HG02973 (cell line): ENCODE measurements around the gene TXNDC8.

ENCODE experiments used
- ATAC-seq: cut with Tn5 transposase; IDR thresholded peaks from one replicate; pipeline ENCODE4 v1.9.1; 2021; ENCODE audit warnings: moderate library complexity; ENCODE audit not compliant: unreplicated experiment

Gene TXNDC8

DNA sequence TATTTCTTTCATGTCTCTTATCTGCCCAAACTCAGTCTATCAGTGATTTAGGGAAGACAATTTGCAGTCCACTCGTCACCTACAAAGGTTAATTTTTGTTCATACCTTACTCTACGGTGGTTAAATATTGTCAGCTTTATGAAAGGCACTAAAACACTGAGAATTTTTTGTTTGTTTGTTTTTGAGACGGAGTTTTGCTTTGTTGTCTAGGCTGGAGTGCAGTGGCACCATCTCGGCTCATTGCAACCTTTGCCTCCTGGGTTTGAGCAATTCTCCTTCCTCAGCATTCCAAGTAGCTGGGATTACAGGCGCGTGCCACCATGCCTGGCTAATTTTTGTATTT, 55.0 kb downstream of the TXNDC8 start:
- no peak for ATAC-seq

DNA sequence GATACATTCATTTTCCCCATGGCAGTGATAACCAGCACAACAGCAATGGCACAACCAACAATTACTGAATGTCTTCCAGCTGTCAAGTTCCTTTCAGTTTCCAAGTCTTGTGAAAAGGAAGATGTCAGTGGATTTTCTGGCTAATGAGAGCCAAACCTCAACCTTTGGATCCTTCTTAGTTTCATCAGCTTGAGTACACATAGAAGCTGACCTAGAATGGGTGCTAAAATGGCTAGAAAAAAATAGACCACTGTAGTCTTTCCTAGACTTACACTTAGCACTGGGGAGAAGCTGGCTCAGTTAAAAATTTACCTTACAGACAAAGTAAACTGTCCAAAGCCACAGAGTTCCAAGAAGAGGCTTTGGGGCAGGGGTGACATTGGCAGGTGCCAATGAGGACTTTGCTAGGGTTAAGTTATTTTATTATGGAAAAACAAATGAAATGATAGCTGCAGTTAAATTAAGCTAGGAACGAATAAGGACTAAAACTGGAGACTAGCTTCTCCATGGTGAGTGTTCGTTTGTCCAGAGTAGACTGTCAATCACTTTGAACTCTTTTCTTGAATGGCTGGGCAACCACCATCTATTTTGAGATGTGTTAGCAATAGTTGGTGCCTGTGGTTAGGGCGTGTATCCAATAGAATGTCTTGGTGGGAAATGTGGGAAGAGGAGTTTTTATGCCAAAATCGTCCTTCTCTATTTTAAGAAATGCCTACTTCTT, 55.5 kb downstream of the TXNDC8 start:
- no peak for ATAC-seq

GRCh38 chr9:110278080-110278707, 59.5 kb downstream of the TXNDC8 start:
- ATAC-seq = no peak

DNA sequence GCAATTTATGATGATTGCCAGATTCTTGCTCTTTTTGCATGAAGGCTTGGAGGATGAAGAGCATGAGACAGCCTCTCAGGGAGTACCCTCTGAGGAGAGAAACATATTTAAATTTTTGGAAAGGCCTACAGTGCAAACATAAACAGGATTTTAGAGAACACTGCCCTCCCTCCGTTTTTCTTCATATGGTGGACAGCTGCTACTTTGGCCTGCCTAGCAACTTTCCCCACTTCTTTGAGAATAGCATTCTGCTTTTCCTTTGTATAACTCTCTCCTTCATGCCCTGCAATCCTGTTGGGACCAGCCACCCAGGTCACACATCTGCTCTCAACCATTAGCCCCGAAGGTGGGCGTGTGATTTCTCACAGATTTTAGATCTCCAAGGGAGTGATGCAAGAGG, 60.9 kb downstream of the TXNDC8 start:
- no peak for ATAC-seq

GRCh38 chr9:110270211-110270995, 67.3 kb downstream of the TXNDC8 start:
- ATAC-seq = no peak

- no peak for ATAC-seq
Observed at GRCh38 chr9:110266795-110267194, 70.9 kb downstream of the TXNDC8 start.

GRCh38 chr9:110261632-110262031, 76.0 kb downstream of the TXNDC8 start:
- no peak for ATAC-seq

- no peak for ATAC-seq
Observed at GRCh38 chr9:110260911-110261310, 76.8 kb downstream of the TXNDC8 start.

DNA sequence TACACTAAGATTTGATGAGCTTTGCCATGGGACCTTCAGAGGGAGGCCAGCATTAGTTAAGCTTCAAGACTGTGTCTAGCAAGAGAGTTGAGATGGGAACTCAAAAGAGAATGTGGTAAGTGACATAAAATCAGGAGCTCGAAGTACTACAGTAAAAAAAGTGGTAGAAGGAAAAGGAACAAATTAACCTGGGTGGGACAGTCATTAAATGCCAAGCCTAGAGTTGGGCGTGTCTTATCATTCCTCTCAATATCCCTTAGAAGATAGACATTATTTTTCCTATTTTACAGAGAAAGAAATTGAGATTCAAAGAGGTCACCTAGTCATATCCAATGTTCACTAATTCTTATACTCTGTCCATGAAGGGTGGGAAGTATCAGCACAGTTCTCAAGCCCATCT, 78.1 kb downstream of the TXNDC8 start:
- ATAC-seq = no peak

- ATAC-seq = no peak
Observed at GRCh38 chr9:110258690-110259091, 79.0 kb downstream of the TXNDC8 start.

- no peak for ATAC-seq
Observed at GRCh38 chr9:110257956-110258355, 79.7 kb downstream of the TXNDC8 start.

DNA sequence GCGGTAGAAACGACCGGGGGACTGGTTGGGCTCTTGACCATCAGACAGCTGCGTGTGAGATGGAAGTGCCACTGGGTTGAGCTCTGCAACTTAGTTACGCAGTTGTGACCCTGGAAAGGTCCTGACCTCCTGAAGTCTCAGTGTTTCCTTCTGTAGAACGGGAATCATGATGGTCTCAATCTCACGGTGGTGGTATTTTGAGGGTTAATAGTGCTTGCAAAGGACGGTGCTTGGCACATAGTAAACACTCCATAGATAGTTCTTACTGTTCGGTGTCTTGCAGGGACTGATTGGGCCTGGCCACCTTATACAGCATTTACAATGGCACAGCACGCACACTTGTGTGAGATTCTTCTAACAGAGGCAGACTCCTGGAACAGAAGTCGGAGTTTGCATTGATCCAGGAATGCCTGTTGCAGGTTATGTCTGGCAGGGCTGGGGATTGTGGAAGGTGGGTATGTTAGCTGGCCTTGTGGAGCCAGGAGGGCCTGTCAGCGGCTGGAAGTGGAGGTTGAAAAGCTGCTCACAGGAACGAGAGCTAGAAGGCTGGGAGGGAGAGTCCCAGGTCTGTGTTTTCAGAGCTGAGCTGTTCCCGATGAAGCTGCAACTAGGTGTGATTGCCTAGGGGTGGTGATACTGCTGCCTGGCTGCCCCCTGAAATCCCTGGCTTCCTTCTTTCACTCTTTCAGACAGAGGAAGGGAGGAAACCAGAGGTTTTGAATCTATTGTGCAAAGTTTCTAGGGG, 80.4 kb downstream of the TXNDC8 start:
- ATAC-seq = peak; percentile 0

GRCh38 chr9:110256380-110257096, 81.1 kb downstream of the TXNDC8 start, which contains the start of gene TXN:
TXN (minus strand) TSS chr9:110256507; CDS start chr9:110256435, 72 bp downstream.
- ATAC-seq = peak; percentile 72

DNA sequence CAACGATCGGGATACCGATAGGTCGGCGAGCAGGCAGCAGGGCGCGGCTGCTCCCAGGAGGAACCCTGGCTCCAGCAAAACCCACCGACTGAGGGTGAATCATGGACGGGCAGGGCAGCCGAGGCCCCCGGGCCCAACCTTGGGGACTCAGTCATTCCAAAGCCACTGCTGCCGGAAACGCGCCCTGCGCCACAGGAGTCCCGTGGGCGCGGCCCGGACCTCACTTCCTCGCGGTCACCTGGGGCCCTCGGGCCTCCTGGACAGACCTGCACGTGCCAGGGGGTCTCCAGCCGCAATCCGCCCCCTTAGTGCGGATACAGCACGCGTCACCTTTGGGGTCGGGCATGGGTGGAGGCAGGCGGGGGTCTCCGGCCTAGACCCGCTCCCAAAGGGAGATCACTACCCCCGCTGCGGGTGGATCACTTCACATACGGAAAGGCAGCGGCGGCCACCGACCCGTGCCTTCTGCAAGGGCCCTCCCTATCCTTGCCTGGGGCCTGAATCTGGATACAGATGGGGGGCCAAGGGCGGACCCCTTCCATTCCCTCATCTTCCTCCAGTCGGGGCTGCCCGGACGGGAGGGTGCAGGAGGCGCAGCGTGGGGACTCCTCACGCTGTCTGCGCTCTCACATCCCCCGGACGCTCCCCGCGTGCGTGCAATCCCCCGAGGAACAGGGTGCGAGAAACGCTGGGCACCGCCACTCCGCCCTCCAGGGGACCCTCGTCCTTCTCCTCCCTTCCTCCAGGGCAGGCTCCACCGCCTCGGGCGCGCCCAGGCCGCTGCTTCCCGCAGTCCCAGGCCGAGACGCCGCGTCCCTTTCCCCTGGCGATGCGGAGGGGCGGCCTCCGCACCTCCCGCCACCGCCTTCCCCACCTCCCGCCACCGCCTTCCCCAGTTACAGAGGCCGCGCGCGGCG, 81.9 kb downstream of the TXNDC8 start:
- peak; percentile 12 for ATAC-seq

- ATAC-seq = no peak
Observed at GRCh38 chr9:110255034-110255462, 82.6 kb downstream of the TXNDC8 start.

DNA sequence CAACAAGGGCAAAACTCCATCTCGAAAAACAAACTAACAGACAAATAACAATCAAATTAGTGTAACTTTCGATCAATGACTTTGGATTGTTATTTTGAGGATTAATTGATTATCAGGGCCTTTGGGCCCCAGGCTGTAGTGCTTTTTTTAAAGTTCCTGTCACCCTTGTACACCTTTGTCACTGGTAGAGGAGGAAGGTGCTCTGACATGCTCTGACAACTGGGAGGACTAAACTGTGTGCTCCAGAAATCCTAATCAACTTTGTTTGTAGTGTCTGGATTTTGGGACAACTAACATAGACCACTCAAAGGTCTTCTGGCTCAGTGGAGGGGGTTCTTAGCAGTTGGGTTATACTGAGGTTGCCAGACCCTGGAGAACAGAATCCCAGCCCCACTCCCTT, 83.2 kb downstream of the TXNDC8 start:
- no peak for ATAC-seq
